ENCODE results near the gene TMCO2.

- TF ChIP-seq CTCF (conservative IDR thresholded peaks at IDR 0.05) (no peak), ZFX (IDR thresholded peaks at IDR 0.05) (no peak)
These were observed 25.9 kb downstream of the TMCO2 start for GRCh38 chr1:40273547-40274166.
